ELF-1 (cell line): ENCODE measurements around the gene LDB2.

Experiments
- DNase-seq: peaks from one replicate; pipeline ENCODE4 v3.0.0-alpha.2; 2016; ENCODE audit warnings: low read depth, low spot score

LDB2 gene

DNA sequence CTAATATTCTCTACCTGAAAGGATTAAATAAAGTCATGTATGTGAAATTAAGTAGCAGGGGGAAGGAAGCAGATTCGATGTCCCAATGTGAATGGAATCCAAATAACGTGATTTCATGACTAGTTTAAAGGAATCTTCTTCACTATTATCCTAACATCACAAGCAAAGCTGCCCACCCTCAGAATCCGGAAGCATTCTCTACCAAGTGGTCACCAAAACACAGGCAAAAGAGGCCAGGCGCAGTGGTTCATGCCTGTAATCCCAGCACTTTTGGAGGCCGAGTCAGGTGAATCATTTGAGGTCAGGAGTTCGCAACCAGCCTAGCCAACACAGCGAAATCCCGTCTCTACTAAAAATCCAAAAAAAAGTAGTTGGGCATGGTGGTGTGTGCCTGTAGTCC, 212.9 kb downstream of the LDB2 start:
- no peak for DNase-seq

DNA sequence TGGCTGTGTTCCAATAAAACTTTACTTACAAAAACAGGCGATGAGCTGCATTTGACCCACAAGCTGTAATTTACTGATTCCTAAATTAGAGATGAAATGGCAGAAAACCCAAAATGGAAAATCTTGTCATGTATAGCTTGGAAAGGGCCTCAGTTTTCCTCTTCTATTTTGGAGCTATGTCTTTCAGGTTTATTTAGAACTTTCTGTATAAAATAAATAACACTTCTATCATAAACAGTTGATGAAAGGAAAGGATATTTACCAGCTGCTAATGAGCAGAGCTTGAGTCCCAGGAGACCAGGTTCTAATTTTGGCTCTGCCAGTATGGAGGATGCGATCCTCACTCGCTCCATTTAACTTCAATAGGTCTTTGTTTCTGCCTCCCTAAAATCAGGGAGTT, 213.5 kb downstream of the LDB2 start:
- no peak for DNase-seq

GRCh38 chr4:16684097-16684496, 214.3 kb downstream of the LDB2 start:
- no peak for DNase-seq

DNA sequence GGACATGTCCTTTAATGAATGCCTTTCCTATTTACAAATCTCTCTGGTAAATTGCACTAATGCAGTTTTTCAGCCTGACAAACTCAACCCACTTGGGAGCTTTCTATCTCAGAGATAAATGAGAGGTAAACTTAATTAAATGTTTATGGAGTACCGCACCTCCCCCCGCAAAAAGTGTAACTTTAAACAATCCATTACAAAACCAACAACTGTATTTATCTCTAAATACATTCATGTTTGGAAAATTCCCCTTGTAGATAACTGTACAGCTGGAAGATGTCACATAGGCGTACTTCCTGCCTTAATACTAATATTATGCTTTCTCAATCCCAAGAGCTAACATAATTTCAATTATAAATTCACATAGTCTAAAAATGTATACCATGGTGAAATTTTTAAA, 215.5 kb downstream of the LDB2 start:
- DNase-seq, result no peak

- no peak for DNase-seq
Observed at GRCh38 chr4:16677001-16677944, 221.2 kb downstream of the LDB2 start.

- no peak for DNase-seq
Observed at GRCh38 chr4:16676230-16676770, 222.1 kb downstream of the LDB2 start.

DNA sequence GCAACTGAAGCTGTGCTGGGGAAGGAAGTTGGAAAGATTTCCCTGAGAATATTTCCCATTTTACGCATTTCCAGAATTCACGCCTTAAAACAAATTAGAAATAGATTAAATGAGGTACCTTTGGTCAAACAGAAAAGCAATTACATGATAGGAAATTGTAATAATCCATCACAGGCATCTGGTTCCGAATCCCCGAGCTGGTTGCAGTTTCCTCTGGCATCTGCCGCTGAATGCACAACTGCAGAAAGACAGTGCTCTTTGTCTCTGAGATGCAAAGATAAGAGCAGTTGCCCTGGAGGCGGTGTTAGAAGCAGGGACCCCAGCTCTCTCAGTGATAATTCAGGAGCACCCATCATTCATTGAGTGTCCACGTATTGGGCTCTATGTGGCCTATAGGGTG, 224.4 kb downstream of the LDB2 start:
- peak; percentile 7 for DNase-seq

- no peak for DNase-seq
Observed at GRCh38 chr4:16672421-16672820, 226.0 kb downstream of the LDB2 start.

GRCh38 chr4:16671741-16672140, 226.7 kb downstream of the LDB2 start:
- DNase-seq, result no peak

- DNase-seq, result no peak
Observed at GRCh38 chr4:16670727-16671126, 227.7 kb downstream of the LDB2 start.

DNA sequence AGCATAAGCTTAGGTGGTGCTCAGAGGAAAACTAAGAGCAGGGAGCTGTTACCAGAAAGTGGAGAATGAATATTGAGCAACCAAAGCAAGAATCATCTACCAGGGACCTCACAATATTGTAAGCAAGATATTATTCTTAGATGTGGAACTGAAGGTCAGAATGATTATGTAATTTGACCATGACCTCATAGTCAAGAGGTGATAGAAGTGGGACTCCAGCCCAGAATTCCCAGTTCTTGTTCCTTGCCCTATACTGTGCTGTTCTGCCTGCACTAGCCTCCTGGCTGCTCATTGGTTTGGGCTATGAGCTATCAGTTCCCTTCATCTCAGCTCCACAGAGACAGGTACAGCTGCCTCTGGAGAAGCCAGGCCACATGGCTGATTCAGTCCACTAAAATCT, 229.4 kb downstream of the LDB2 start:
- DNase-seq, result no peak

GRCh38 chr4:16668488-16668887, 230.0 kb downstream of the LDB2 start:
- no peak for DNase-seq

- DNase-seq, result no peak
Observed at GRCh38 chr4:16667464-16667863, 231.0 kb downstream of the LDB2 start.

- no peak for DNase-seq
Observed at GRCh38 chr4:16665942-16666551, 232.4 kb downstream of the LDB2 start.

GRCh38 chr4:16663732-16664131, 234.7 kb downstream of the LDB2 start:
- DNase-seq, result no peak

DNA sequence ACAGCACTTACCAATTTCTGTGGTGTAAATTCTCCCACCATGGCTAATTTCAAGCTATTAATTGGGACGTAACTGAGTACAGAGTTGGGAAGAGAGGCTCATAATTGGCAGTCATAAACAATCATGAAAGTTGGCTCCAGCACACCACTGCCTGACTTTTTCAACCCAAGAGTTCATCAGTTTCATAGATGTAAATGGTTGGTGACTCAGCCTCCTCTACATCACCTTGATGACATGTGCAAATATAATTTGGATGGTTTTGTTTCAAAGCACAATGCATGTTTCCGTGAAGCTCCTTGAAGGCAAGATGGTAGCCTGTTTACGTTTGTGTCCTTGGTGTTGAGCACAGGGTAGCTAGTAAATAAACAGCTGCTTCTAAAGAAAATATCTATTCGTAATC, 235.1 kb downstream of the LDB2 start:
- no peak for DNase-seq

GRCh38 chr4:16661813-16662212, 236.6 kb downstream of the LDB2 start:
- DNase-seq, result no peak

GRCh38 chr4:16660656-16661055, 237.8 kb downstream of the LDB2 start:
- DNase-seq, result no peak

DNA sequence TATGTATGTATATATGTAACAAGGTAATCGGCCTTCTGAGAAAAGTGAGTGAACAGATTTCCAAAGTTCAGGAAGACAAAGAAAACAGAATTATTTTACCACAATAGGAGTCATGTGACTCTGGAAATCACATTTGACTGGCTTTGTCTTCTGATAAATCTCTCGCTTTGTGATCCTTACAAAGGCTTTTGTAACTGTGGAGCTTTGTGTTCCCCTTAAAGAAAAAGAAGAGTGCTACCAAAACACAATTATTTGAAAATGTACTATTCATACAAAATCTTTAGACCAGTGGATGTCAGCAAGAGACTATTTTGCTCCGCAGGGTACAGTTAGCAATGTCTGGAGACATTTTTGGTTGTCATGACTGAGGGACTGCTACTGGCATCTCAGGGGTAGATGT, 238.8 kb downstream of the LDB2 start:
- no peak for DNase-seq

- no peak for DNase-seq
Observed at GRCh38 chr4:16659079-16659478, 239.4 kb downstream of the LDB2 start.

DNA sequence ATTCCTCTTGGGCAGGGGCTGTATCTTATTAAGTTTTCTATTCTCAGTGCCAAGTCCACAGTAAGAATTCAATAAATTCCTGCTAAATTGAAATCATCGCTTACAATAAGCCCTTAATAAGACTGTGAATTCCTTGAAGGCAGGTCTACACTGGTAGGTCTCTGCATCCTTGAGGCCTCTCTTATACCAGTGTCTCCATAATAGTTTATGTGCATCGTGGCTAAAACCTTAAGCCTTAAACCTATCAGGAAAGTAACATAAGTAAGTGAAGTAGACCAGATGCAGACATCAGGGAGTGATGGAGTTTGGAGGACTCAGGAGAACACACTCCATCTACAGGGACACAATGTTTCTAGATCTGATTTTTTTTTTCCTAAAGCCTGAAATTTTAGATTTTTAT, 240.3 kb downstream of the LDB2 start:
- no peak for DNase-seq

- no peak for DNase-seq
Observed at GRCh38 chr4:16655111-16655510, 243.3 kb downstream of the LDB2 start.

- no peak for DNase-seq
Observed at GRCh38 chr4:16652732-16653305, 245.6 kb downstream of the LDB2 start.
